ENCODE data around the gene SLC12A8. TPM values are rescaled to one million over a fixed set of nuclear protein-coding genes. Genes with fewer than 3 reads are reported as not detected.

SLC12A8 gene
- total and polyA plus RNA-seq, 9 of the 15 experiments (the other 6 are each of a cell fraction or from before 2014, with no cell fraction given): 0.04 to 0.33 (median 0.09) TPM; not detected in 4

DNA sequence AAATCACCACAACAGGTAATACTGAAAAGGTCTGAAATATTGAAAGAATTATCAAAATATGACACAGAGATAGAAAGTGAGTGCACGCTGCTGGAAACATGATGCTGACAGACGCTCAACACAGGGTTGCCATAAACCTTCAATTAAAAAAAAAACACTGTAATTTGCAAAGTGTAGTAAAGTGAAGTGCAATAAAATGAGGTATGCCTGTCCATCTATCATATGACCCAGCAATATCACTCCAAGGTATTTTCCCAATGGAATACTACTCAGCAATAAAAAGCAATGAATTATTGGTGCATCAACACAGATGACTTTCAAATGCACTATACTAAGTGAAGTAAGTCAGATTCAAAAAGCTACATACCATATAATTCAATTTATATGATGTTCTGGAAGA lies 47.6 kb upstream of the SLC12A8 start (continued):
- TF ChIP-seq CTBP1 (IDR thresholded peaks at IDR 0.05; ENCODE audit: borderline replicate concordance): no peak
- TF ChIP-seq SMARCC2 (IDR thresholded peaks at IDR 0.05; ENCODE audit: low read depth): no peak
- TF ChIP-seq PHF21A (IDR thresholded peaks at IDR 0.05; ENCODE audit: borderline replicate concordance, low read depth): no peak
- no peak for TF ChIP-seq ZBTB8A (IDR thresholded peaks at IDR 0.05; ENCODE audit: partially characterized antibody)
- no peak for TF ChIP-seq NFATC3 (IDR thresholded peaks at IDR 0.05)
- TF ChIP-seq ZNF354B (CRISPR knock-in tag; IDR thresholded peaks at IDR 0.05): no peak
- TF ChIP-seq, protein P1, sequence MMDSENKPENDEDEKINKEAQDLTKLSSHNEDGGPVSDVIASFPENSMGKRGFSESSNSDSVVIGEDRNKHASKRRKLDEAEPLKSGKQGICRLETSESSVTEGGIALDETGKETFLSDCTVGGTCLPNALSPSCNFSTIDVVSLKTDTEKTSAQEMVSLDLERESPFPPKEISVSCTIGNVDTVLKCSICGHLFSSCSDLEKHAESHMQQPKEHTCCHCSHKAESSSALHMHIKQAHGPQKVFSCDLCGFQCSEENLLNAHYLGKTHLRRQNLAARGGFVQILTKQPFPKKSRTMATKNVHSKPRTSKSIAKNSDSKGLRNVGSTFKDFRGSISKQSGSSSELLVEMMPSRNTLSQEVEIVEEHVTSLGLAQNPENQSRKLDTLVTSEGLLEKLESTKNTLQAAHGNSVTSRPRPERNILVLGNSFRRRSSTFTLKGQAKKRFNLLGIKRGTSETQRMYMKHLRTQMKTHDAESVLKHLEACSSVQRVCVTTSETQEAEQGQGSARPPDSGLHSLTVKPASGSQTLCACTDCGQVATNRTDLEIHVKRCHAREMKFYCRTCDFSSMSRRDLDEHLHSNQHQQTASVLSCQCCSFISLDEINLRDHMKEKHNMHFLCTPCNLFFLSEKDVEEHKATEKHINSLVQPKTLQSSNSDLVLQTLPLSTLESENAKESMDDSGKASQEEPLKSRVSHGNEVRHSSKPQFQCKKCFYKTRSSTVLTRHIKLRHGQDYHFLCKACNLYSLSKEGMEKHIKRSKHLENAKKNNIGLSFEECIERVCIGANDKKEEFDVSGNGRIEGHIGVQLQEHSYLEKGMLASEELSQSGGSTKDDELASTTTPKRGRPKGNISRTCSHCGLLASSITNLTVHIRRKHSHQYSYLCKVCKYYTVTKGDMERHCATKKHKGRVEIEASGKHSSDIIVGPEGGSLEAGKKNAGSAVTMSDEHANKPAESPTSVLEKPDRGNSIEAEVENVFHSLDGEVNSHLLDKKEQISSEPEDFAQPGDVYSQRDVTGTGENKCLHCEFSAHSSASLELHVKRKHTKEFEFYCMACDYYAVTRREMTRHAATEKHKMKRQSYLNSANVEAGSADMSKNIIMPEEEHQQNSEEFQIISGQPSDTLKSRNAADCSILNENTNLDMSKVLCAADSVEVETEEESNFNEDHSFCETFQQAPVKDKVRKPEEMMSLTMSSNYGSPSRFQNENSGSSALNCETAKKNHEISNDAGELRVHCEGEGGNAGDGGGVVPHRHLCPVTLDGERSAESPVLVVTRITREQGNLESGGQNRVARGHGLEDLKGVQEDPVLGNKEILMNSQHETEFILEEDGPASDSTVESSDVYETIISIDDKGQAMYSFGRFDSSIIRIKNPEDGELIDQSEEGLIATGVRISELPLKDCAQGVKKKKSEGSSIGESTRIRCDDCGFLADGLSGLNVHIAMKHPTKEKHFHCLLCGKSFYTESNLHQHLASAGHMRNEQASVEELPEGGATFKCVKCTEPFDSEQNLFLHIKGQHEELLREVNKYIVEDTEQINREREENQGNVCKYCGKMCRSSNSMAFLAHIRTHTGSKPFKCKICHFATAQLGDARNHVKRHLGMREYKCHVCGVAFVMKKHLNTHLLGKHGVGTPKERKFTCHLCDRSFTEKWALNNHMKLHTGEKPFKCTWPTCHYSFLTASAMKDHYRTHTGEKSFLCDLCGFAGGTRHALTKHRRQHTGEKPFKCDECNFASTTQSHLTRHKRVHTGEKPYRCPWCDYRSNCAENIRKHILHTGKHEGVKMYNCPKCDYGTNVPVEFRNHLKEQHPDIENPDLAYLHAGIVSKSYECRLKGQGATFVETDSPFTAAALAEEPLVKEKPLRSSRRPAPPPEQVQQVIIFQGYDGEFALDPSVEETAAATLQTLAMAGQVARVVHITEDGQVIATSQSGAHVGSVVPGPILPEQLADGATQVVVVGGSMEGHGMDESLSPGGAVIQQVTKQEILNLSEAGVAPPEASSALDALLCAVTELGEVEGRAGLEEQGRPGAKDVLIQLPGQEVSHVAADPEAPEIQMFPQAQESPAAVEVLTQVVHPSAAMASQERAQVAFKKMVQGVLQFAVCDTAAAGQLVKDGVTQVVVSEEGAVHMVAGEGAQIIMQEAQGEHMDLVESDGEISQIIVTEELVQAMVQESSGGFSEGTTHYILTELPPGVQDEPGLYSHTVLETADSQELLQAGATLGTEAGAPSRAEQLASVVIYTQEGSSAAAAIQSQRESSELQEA (IDR thresholded peaks at IDR 0.05; ENCODE audit: low read depth): no peak
- no peak for TF ChIP-seq POLR2H (tag; IDR thresholded peaks at IDR 0.05; ENCODE audit: low read depth)
- TF ChIP-seq ZNF644 (tag; IDR thresholded peaks at IDR 0.05; ENCODE audit: low read depth): no peak
